HepG2 (cell line): Measurements from ENCODE around the gene CDC42BPG. TPM values are rescaled to one million over a fixed set of nuclear protein-coding genes. Genes with fewer than 3 reads are reported as not detected.
A peak's percentile ranks its signal among the peaks of the same experiment; 100 is the strongest.

ENCODE experiments used
- BRCA1 ChIP-seq: sonication (generic); formaldehyde crosslinking; IDR thresholded peaks from 2 replicates; pipeline ENCODE4 v1.4.0; 2020; ENCODE audit warnings: missing genetic modification reagents
- GATA4 ChIP-seq: sonication (generic); IDR thresholded peaks from 2 replicates; pipeline ENCODE4 v1.6.1; 2016; ENCODE audit warnings: antibody characterized with exemption, low read depth, borderline replicate concordance
- HCFC1 ChIP-seq: fragments of 150-350 bp; IDR thresholded peaks from 2 replicates; pipeline ENCODE4 v1.6.1; 2014; ENCODE audit warnings: low read depth, low read length
- LCORL ChIP-seq, 2 experiments: fragments of 450-650 bp in 1 of 2; sonication (generic) in 1 of 2; formaldehyde crosslinking in 1 of 2; IDR thresholded peaks; 2 replicates each; pipeline versions ENCODE4 v1.5.0 to v1.6.1; 2017 to 2020; ENCODE audit warnings: antibody characterized with exemption in 1 of 2, missing genetic modification reagents in 1 of 2
- MNT ChIP-seq: fragments of 450-650 bp; IDR thresholded peaks from 2 replicates; pipeline ENCODE4 v1.6.1; 2016
- RBFOX2 ChIP-seq: fragments of 200-400 bp; formaldehyde crosslinking; IDR thresholded peaks from 2 replicates; pipeline ENCODE4 v1.6.1; 2017; ENCODE audit warnings: low read depth, mild to moderate bottlenecking, low read length
- SMARCE1 ChIP-seq: fragments of 450-650 bp; IDR thresholded peaks from 2 replicates; pipeline ENCODE4 v1.6.1; 2017; ENCODE audit warnings: borderline replicate concordance
- TBP ChIP-seq: sonication (generic); formaldehyde crosslinking; IDR thresholded peaks from 2 replicates; pipeline ENCODE4 v1.5.0; 2020; ENCODE audit warnings: missing genetic modification reagents
- XRCC5 ChIP-seq: fragments of 200-400 bp; formaldehyde crosslinking; optimal IDR thresholded peaks from 2 replicates; pipeline ENCODE3; 2017; ENCODE audit warnings: mild to moderate bottlenecking, low read length
- YY1 ChIP-seq: IDR thresholded peaks from 2 replicates; pipeline ENCODE4 v1.6.1; 2011; ENCODE audit warnings: low read length, low read depth, moderate library complexity, mild to moderate bottlenecking; ENCODE audit not compliant: insufficient read depth, insufficient replicate concordance
- ZFP36L1 ChIP-seq: sonication (generic); formaldehyde crosslinking; IDR thresholded peaks from 2 replicates; pipeline ENCODE4 v1.8.0; 2022; ENCODE audit warnings: mild to moderate bottlenecking, missing genetic modification reagents, moderate library complexity
- ZNF276 ChIP-seq: sonication (generic); formaldehyde crosslinking; IDR thresholded peaks from 2 replicates; pipeline ENCODE4 v1.4.0; 2020; ENCODE audit warnings: mild to moderate bottlenecking, low read depth, missing genetic modification reagents
- ZNF598 ChIP-seq: sonication (generic); formaldehyde crosslinking; IDR thresholded peaks from 2 replicates; pipeline ENCODE4 v1.5.1; 2020; ENCODE audit warnings: mild to moderate bottlenecking, missing genetic modification reagents, borderline replicate concordance
- ZNF790 ChIP-seq: sonication (generic); formaldehyde crosslinking; IDR thresholded peaks from 2 replicates; pipeline ENCODE4 v1.8.0; 2022; ENCODE audit warnings: missing genetic modification reagents, mild to moderate bottlenecking, borderline replicate concordance
- polyA plus RNA-seq, 8 experiments: library from polyadenylated mRNA; depleted of rRNA in 3 of 8; stranded (reverse) in 7 of 8; unstranded in 1 of 8; fragments of >200 nt; fragmentation: Illumina TruSeq in 4 of 8; extraction: Trizol in 4 of 8; gene quantifications; 2 replicates each; pipeline versions ENCODE4 v1.2.1 to v1.2.3, GENCODE V29; 2011 to 2016; ENCODE audit warnings: low read depth in 4 of 8, missing spikeins in 1 of 8, mixed read lengths in 1 of 8; ENCODE audit not compliant: insufficient read depth in 1 of 8
- total RNA-seq, 5 experiments: library from RNA; depleted of rRNA; stranded (reverse); fragments of >200 nt; fragmentation: Illumina TruSeq; extraction: Trizol; gene quantifications; 2 replicates each; pipeline ENCODE4 v1.2.3, GENCODE V29; 2016; ENCODE audit warnings: low read depth in 1 of 5
- TF ChIP-seq, protein P1 (sequence below): sonication (generic); formaldehyde crosslinking; conservative IDR thresholded peaks from 2 replicates; pipeline ENCODE4 v1.5.0; 2020; ENCODE audit warnings: missing genetic modification reagents
- TF ChIP-seq, protein P2 (sequence below): sonication (generic); formaldehyde crosslinking; IDR thresholded peaks from 2 replicates; pipeline ENCODE4 v1.5.0; 2020; ENCODE audit warnings: missing genetic modification reagents
- TF ChIP-seq, protein P3 (sequence below): sonication (generic); formaldehyde crosslinking; IDR thresholded peaks from 2 replicates; pipeline ENCODE4 v1.4.0; 2020; ENCODE audit warnings: missing genetic modification reagents, borderline replicate concordance
- TF ChIP-seq, protein P4 (sequence below): IDR thresholded peaks from 2 replicates; pipeline ENCODE4 v1.6.1; 2016; ENCODE audit warnings: control low read depth

CDC42BPG gene
- total and polyA plus RNA-seq, 2 of the 13 experiments (the other 11 are each of a cell fraction or from before 2014, with no cell fraction given) = 0.55 to 1.4 TPM

DNA sequence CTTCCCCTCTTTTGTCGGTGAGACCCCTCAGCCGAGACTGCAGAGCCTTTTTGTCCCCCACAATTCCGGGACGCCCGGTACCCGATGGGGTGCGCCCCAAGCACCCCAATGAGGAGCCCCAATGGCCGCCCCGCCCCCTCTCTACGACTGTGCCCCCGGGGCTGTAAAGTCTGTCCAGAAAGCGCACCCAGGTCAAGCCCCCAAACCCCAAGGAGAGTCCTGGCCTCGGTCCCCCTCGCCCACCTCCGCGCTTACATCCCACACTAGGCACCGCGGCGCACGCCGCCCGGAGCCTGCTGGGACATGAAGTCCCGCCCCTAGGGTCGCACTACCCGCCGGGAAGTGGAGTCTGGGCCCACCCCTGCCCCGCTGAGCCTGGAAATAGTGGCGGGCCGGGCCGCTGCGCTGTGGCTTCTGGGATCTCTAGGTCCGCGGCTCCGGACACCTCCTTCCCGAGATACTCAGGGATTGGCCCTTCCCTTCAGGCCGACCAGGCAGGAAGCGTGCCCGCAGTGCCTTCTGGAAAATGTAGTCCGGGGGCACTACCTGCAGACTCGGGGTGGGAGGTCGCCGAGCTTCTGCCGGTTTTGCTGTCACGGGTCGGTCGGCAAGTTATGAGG lies 34.1 kb downstream of the CDC42BPG start, which contains the start of gene MEN1 (continued):
- TF ChIP-seq, protein P1, sequence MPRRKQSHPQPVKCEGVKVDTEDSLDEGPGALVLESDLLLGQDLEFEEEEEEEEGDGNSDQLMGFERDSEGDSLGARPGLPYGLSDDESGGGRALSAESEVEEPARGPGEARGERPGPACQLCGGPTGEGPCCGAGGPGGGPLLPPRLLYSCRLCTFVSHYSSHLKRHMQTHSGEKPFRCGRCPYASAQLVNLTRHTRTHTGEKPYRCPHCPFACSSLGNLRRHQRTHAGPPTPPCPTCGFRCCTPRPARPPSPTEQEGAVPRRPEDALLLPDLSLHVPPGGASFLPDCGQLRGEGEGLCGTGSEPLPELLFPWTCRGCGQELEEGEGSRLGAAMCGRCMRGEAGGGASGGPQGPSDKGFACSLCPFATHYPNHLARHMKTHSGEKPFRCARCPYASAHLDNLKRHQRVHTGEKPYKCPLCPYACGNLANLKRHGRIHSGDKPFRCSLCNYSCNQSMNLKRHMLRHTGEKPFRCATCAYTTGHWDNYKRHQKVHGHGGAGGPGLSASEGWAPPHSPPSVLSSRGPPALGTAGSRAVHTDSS (CRISPR knock-in tag) = 0 out of 2 replicates have a peak, but pooled peaks have one; percentile 39
- TF ChIP-seq XRCC5 (peak; percentile 40), MNT (no peak), ZNF276 (CRISPR knock-in tag) (0 out of 2 replicates have a peak, but pooled peaks have one; percentile 46), BRCA1 (no peak), HCFC1 (peak; percentile 87), GATA4 (0 out of 2 replicates have a peak, but pooled peaks have one; percentile 19), ZNF790 (CRISPR knock-in tag) (0 out of 2 replicates have a peak, but pooled peaks have one; percentile 39), RBFOX2 (peak; percentile 84), ZNF598 (peak; percentile 77; the same call in 1 of the 2 replicates), ZFP36L1 (CRISPR knock-in tag) (peak; percentile 29; the same call in 1 of the 2 replicates), LCORL (IDR thresholded peaks at IDR 0.05) (no peak), LCORL (CRISPR knock-in tag; IDR thresholded peaks at IDR 0.05) (peak; percentile 87; the same call in 1 of the 2 replicates), YY1 (peak; percentile 38), TBP (CRISPR knock-in tag) (peak; percentile 90; the same call in 1 of the 2 replicates), SMARCE1 (no peak)
- TF ChIP-seq, protein P2, sequence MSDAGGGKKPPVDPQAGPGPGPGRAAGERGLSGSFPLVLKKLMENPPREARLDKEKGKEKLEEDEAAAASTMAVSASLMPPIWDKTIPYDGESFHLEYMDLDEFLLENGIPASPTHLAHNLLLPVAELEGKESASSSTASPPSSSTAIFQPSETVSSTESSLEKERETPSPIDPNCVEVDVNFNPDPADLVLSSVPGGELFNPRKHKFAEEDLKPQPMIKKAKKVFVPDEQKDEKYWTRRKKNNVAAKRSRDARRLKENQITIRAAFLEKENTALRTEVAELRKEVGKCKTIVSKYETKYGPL (CRISPR knock-in tag) = no peak
- TF ChIP-seq, protein P3, sequence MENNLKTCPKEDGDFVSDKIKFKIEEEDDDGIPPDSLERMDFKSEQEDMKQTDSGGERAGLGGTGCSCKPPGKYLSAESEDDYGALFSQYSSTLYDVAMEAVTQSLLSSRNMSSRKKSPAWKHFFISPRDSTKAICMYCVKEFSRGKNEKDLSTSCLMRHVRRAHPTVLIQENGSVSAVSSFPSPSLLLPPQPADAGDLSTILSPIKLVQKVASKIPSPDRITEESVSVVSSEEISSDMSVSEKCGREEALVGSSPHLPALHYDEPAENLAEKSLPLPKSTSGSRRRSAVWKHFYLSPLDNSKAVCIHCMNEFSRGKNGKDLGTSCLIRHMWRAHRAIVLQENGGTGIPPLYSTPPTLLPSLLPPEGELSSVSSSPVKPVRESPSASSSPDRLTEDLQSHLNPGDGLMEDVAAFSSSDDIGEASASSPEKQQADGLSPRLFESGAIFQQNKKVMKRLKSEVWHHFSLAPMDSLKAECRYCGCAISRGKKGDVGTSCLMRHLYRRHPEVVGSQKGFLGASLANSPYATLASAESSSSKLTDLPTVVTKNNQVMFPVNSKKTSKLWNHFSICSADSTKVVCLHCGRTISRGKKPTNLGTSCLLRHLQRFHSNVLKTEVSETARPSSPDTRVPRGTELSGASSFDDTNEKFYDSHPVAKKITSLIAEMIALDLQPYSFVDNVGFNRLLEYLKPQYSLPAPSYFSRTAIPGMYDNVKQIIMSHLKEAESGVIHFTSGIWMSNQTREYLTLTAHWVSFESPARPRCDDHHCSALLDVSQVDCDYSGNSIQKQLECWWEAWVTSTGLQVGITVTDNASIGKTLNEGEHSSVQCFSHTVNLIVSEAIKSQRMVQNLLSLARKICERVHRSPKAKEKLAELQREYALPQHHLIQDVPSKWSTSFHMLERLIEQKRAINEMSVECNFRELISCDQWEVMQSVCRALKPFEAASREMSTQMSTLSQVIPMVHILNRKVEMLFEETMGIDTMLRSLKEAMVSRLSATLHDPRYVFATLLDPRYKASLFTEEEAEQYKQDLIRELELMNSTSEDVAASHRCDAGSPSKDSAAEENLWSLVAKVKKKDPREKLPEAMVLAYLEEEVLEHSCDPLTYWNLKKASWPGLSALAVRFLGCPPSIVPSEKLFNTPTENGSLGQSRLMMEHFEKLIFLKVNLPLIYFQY (CRISPR knock-in tag) = peak; percentile 94
- TF ChIP-seq, protein P4, sequence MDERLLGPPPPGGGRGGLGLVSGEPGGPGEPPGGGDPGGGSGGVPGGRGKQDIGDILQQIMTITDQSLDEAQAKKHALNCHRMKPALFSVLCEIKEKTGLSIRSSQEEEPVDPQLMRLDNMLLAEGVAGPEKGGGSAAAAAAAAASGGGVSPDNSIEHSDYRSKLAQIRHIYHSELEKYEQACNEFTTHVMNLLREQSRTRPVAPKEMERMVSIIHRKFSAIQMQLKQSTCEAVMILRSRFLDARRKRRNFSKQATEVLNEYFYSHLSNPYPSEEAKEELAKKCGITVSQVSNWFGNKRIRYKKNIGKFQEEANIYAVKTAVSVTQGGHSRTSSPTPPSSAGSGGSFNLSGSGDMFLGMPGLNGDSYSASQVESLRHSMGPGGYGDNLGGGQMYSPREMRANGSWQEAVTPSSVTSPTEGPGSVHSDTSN (CRISPR knock-in tag) = no peak
